K562 (cell line): ENCODE results near the gene OST4. TPM values are rescaled to one million over a fixed set of nuclear protein-coding genes. Genes with fewer than 3 reads are reported as not detected.

Experiments
- ESRRB ChIP-seq: fragments of 250-450 bp; sonication (Bioruptor Pico); IDR thresholded peaks from 2 replicates; pipeline ENCODE4 v1.5.0; 2020; ENCODE audit warnings: mild to moderate bottlenecking, moderate library complexity, borderline replicate concordance
- HLTF ChIP-seq: fragments of 450-650 bp; IDR thresholded peaks from 2 replicates; pipeline ENCODE4 v1.6.1; 2016
- HSF4 ChIP-seq: fragments of 250-450 bp; sonication (Bioruptor Pico); IDR thresholded peaks from 2 replicates; pipeline ENCODE4 v2.1.2; 2022; ENCODE audit warnings: mild to moderate bottlenecking, moderate library complexity, borderline replicate concordance
- KLF1 ChIP-seq: fragments of 450-650 bp; IDR thresholded peaks from 2 replicates; pipeline ENCODE4 v1.6.1; 2016; ENCODE audit warnings: missing genetic modification characterization, missing compliant biosample characterization
- MECOM ChIP-seq: fragments of 250-450 bp; sonication (Bioruptor Pico); IDR thresholded peaks from 2 replicates; pipeline ENCODE4 v1.8.0; 2022; ENCODE audit warnings: inconsistent platforms
- MTA2 ChIP-seq: fragments of 450-650 bp; IDR thresholded peaks from 2 replicates; pipeline ENCODE4 v1.6.1; 2016; ENCODE audit warnings: low read depth
- PHF8 ChIP-seq: fragments of 200-600 bp; sonication (generic); IDR thresholded peaks from 2 replicates; pipeline ENCODE4 v1.6.1; 2012; ENCODE audit warnings: mixed run types, mild to moderate bottlenecking, inconsistent platforms, low read length, moderate library complexity, borderline replicate concordance
- RFX5 ChIP-seq: IDR thresholded peaks from 2 replicates; pipeline ENCODE4 v1.6.1; 2011; ENCODE audit warnings: low read depth, mild to moderate bottlenecking, improper control_type of control experiment, low read length
- TBL1XR1 ChIP-seq, 2 experiments: IDR thresholded peaks; 2 replicates each; pipeline ENCODE4 v1.6.1; 2012; ENCODE audit warnings: improper control_type of control experiment in 2 of 2, low read length in 2 of 2, mild to moderate bottlenecking in 1 of 2
- ZBTB7A ChIP-seq: IDR thresholded peaks from 2 replicates; pipeline ENCODE4 v1.6.1; 2011; ENCODE audit warnings: low read depth, mild to moderate bottlenecking, low read length, moderate library complexity, borderline replicate concordance; ENCODE audit not compliant: control insufficient read depth
- ZEB2 ChIP-seq: fragments of 450-650 bp; IDR thresholded peaks from 2 replicates; pipeline ENCODE4 v1.6.1; 2016
- ZNF444 ChIP-seq: fragments of 250-450 bp; sonication (Bioruptor Pico); IDR thresholded peaks from 2 replicates; pipeline ENCODE4 v1.4.0; 2020; ENCODE audit warnings: mild to moderate bottlenecking, moderate library complexity
- ZNF75A ChIP-seq: fragments of 450-650 bp; formaldehyde crosslinking; IDR thresholded peaks from 2 replicates; pipeline ENCODE4 v1.4.0; 2020; ENCODE audit warnings: mild to moderate bottlenecking
- ZNF766 ChIP-seq: fragments of 200-800 bp; sonication (Bioruptor generic); conservative IDR thresholded peaks from 2 replicates; pipeline ENCODE4 v1.6.1; 2016; ENCODE audit warnings: missing genetic modification characterization, missing compliant biosample characterization
- polyA plus RNA-seq, 8 experiments: library from polyadenylated mRNA; depleted of rRNA in 4 of 8; stranded (reverse) in 5 of 8; unstranded in 3 of 8; fragments of >200 nt; fragmentation: Nextera tagmentation in 2 of 8; fragmentation: Illumina TruSeq in 1 of 8; extraction: Ambion mirVana in 2 of 8; extraction: Trizol in 1 of 8; gene quantifications; 2 replicates each; pipeline versions ENCODE4 v1.2.1 to v1.2.3, GENCODE V29; 2011 to 2014; ENCODE audit warnings: inconsistent platforms in 1 of 8, missing spikeins in 1 of 8
- total RNA-seq, 7 experiments: library from RNA; depleted of rRNA in 6 of 7; stranded (reverse); fragments of >200 nt in 6 of 7; fragmentation: Illumina TruSeq in 2 of 7; extraction: Trizol in 2 of 7; gene quantifications; 2 replicates each; pipeline versions ENCODE4 v1.2.1 to v1.2.3, GENCODE V29; 2011 to 2021; ENCODE audit warnings: low replicate concordance in 1 of 7
- TF ChIP-seq, protein P1 (sequence below): fragments of 200-800 bp; sonication (Bioruptor generic); IDR thresholded peaks from 2 replicates; pipeline ENCODE4 v1.6.1; 2017; ENCODE audit warnings: missing genetic modification characterization, missing compliant biosample characterization
- TF ChIP-seq, protein P2 (sequence below): fragments of 200-600 bp; sonication (generic); IDR thresholded peaks from one replicate; pipeline ENCODE4 v1.6.1; 2012; ENCODE audit warnings: mild to moderate bottlenecking, low read depth, low read length, inconsistent platforms

Gene OST4
- total and polyA plus RNA-seq, 9 of the 15 experiments (the other 6 are each of a cell fraction or from before 2014, with no cell fraction given), result 186 to 1,155 (median 355) TPM

DNA sequence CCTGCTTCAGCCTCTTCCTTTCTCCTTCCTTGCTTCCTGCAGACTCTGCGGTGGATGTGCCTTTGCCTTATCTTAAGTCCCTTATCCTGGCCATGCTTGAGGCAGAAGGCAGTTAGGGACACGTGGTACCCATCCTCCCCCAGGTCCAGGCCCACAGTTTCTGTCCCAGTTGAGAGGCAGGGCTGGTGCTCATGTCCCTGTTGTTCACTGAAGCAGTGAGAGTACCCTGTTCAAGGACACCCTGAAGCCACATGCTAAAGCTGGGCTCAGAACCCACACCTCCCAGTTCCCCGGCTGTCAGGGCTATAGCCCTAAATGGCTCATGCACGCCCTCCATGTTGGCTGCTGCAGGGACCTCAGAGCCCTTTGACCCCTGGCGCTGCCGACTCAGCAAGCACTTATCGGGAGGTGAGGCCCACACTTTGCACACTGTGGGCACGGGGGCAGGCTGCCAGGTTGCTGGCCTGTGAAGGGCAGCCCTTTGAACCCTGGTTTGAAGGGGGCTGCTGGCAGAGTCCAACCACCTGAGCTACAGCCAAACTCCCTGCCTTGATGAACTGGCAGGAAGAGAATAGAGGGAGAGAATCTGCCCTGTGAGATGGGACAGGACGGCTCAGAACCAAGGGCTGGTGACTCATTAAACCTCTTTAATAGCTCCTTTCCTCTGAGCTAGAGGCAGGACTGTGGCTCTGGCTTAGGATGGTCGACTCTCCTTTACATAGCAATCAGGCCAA, 21.4 kb upstream of the OST4 start (continued):
- TF ChIP-seq, protein P1, sequence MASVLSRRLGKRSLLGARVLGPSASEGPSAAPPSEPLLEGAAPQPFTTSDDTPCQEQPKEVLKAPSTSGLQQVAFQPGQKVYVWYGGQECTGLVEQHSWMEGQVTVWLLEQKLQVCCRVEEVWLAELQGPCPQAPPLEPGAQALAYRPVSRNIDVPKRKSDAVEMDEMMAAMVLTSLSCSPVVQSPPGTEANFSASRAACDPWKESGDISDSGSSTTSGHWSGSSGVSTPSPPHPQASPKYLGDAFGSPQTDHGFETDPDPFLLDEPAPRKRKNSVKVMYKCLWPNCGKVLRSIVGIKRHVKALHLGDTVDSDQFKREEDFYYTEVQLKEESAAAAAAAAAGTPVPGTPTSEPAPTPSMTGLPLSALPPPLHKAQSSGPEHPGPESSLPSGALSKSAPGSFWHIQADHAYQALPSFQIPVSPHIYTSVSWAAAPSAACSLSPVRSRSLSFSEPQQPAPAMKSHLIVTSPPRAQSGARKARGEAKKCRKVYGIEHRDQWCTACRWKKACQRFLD (CRISPR knock-in tag), result peak; percentile 91
- peak; percentile 61; the same call in 1 of the 2 replicates for TF ChIP-seq ZNF444
- TF ChIP-seq HSF4, result peak; percentile 54; the same call in 1 of the 2 replicates
- no peak for TF ChIP-seq RFX5
- peak; percentile 90 for TF ChIP-seq ZNF766
- TF ChIP-seq MTA2, result 0 out of 2 replicates have a peak, but pooled peaks have one; percentile 35
- no peak for TF ChIP-seq ZBTB7A
- TF ChIP-seq PHF8, result no peak
- no peak; the same call in 1 of the 2 replicates for TF ChIP-seq ZNF75A
- no peak for TF ChIP-seq HLTF
- 0 out of 2 replicates have a peak, but pooled peaks have one; percentile 38 for TF ChIP-seq ZEB2
- TF ChIP-seq KLF1, result 0 out of 2 replicates have a peak, but pooled peaks have one; percentile 14
- peak; percentile 54; the same call in 1 of the 2 replicates for TF ChIP-seq MECOM (CRISPR knock-in tag)
- no peak for TF ChIP-seq ESRRB (CRISPR knock-in tag)
- TF ChIP-seq, protein P2, sequence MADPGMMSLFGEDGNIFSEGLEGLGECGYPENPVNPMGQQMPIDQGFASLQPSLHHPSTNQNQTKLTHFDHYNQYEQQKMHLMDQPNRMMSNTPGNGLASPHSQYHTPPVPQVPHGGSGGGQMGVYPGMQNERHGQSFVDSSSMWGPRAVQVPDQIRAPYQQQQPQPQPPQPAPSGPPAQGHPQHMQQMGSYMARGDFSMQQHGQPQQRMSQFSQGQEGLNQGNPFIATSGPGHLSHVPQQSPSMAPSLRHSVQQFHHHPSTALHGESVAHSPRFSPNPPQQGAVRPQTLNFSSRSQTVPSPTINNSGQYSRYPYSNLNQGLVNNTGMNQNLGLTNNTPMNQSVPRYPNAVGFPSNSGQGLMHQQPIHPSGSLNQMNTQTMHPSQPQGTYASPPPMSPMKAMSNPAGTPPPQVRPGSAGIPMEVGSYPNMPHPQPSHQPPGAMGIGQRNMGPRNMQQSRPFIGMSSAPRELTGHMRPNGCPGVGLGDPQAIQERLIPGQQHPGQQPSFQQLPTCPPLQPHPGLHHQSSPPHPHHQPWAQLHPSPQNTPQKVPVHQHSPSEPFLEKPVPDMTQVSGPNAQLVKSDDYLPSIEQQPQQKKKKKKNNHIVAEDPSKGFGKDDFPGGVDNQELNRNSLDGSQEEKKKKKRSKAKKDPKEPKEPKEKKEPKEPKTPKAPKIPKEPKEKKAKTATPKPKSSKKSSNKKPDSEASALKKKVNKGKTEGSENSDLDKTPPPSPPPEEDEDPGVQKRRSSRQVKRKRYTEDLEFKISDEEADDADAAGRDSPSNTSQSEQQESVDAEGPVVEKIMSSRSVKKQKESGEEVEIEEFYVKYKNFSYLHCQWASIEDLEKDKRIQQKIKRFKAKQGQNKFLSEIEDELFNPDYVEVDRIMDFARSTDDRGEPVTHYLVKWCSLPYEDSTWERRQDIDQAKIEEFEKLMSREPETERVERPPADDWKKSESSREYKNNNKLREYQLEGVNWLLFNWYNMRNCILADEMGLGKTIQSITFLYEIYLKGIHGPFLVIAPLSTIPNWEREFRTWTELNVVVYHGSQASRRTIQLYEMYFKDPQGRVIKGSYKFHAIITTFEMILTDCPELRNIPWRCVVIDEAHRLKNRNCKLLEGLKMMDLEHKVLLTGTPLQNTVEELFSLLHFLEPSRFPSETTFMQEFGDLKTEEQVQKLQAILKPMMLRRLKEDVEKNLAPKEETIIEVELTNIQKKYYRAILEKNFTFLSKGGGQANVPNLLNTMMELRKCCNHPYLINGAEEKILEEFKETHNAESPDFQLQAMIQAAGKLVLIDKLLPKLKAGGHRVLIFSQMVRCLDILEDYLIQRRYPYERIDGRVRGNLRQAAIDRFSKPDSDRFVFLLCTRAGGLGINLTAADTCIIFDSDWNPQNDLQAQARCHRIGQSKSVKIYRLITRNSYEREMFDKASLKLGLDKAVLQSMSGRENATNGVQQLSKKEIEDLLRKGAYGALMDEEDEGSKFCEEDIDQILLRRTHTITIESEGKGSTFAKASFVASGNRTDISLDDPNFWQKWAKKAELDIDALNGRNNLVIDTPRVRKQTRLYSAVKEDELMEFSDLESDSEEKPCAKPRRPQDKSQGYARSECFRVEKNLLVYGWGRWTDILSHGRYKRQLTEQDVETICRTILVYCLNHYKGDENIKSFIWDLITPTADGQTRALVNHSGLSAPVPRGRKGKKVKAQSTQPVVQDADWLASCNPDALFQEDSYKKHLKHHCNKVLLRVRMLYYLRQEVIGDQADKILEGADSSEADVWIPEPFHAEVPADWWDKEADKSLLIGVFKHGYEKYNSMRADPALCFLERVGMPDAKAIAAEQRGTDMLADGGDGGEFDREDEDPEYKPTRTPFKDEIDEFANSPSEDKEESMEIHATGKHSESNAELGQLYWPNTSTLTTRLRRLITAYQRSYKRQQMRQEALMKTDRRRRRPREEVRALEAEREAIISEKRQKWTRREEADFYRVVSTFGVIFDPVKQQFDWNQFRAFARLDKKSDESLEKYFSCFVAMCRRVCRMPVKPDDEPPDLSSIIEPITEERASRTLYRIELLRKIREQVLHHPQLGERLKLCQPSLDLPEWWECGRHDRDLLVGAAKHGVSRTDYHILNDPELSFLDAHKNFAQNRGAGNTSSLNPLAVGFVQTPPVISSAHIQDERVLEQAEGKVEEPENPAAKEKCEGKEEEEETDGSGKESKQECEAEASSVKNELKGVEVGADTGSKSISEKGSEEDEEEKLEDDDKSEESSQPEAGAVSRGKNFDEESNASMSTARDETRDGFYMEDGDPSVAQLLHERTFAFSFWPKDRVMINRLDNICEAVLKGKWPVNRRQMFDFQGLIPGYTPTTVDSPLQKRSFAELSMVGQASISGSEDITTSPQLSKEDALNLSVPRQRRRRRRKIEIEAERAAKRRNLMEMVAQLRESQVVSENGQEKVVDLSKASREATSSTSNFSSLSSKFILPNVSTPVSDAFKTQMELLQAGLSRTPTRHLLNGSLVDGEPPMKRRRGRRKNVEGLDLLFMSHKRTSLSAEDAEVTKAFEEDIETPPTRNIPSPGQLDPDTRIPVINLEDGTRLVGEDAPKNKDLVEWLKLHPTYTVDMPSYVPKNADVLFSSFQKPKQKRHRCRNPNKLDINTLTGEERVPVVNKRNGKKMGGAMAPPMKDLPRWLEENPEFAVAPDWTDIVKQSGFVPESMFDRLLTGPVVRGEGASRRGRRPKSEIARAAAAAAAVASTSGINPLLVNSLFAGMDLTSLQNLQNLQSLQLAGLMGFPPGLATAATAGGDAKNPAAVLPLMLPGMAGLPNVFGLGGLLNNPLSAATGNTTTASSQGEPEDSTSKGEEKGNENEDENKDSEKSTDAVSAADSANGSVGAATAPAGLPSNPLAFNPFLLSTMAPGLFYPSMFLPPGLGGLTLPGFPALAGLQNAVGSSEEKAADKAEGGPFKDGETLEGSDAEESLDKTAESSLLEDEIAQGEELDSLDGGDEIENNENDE, result no peak
- TF ChIP-seq TBL1XR1 (IDR thresholded peaks at IDR 0.05; ENCODE audit: low read length in 2 of 2), result 0 out of 4 replicates have a peak, but pooled peaks of 1 of the 2 experiments have one; percentile 14
